ENCODE measurements around the gene IRX5. TPM values are rescaled to one million over a fixed set of nuclear protein-coding genes. Genes with fewer than 3 reads are reported as not detected.

The IRX5 gene
- total and polyA plus RNA-seq, 2 of the 8 experiments (the other 6 are each of a cell fraction or from before 2014, with no cell fraction given), result 0.48 to 0.56 TPM

GRCh38 chr16:54942353-54942943 lies 11.8 kb downstream of the IRX5 start:
- no peak for FAIRE-seq
- POLR2A ChIA-PET (ENCODE audit: partially characterized antibody), result no interaction called here
- TF ChIP-seq CTCF (IDR thresholded peaks at IDR 0.05; ENCODE audit: control extremely low read depth in 1 of 3, insufficient read depth in 1 of 3, low read depth in 1 of 3, low read length in 3 of 3) (peak in 1 of 3 experiments; percentile 19; a peak in 1 of 4 replicates), SP4 (IDR thresholded peaks at IDR 0.05; ENCODE audit: low read length) (no peak), GTF2F1 (IDR thresholded peaks at IDR 0.05; ENCODE audit: borderline replicate concordance, low read depth, low read length) (no peak), ATF2 (IDR thresholded peaks at IDR 0.05; ENCODE audit: low read length) (no peak), E2F6 (IDR thresholded peaks at IDR 0.05) (no peak), ATF3 (IDR thresholded peaks at IDR 0.05; ENCODE audit: insufficient read depth, low read depth, low read length) (no peak)

More at GRCh38 chr16:54942353-54942943, 11.8 kb downstream of the IRX5 start:
- Histone ChIP-seq H3K36me3 (ENCODE audit: control insufficient read depth in 2 of 4, insufficient read depth in 4 of 4, low read length in 3 of 4) (no peaks in the 10 kb centered on the region; a peak in 1 of 8 replicates), H3K4me1 (replicated peaks in 1 of 4; ENCODE audit: control insufficient read depth in 3 of 4, insufficient read depth in 4 of 4, low read length in 3 of 4) (peaks cover 0 to 19% (median 13%) of the 10 kb centered on the region in 4 experiments; a peak in 6 of 7 replicates), H3K27me3 (replicated peaks in 1 of 4; ENCODE audit: control insufficient read depth in 3 of 4, extremely low read depth in 1 of 4, insufficient read depth in 3 of 4, low read length in 3 of 4) (peaks cover 41 to 53% (median 50%) of the 10 kb centered on the region in 4 experiments), H2BK120ac (replicated peaks; ENCODE audit: low read depth, low read length) (no peak overlapping the region), H3K79me1 (ENCODE audit: low read depth, low read length) (no peaks in the 10 kb centered on the region), H4K91ac (replicated peaks; ENCODE audit: insufficient read length, low read length) (no peak overlapping the region), H3K4me2 (ENCODE audit: insufficient read depth in 1 of 2, low read depth in 2 of 2, low read length in 2 of 2) (no peak overlapping the region), H3K56ac (replicated peaks; ENCODE audit: insufficient read length, low read depth, low read length) (no peak overlapping the region), H4K5ac (ENCODE audit: insufficient read length, low read depth, low read length) (no peak overlapping the region), H2BK12ac (ENCODE audit: low read depth, low read length) (no peak overlapping the region), H2BK15ac (ENCODE audit: low read length) (no peak overlapping the region), H3K9me3 (ENCODE audit: insufficient read depth in 2 of 2, low read depth in 1 of 2, low read length in 1 of 2) (no peaks in the 10 kb centered on the region; a peak in 1 of 4 replicates), H2AK5ac (ENCODE audit: low read depth, low read length) (no peak overlapping the region), H3K4me3 (ENCODE audit: extremely low read depth in 1 of 4, insufficient read depth in 2 of 4, low read depth in 3 of 4, low read length in 4 of 4) (no peak overlapping the region), H3K27ac (ENCODE audit: low read depth, low read length) (no peak overlapping the region), H3K79me2 (ENCODE audit: control insufficient read depth in 1 of 2, insufficient read depth in 2 of 2, low read length in 2 of 2) (no peaks in the 10 kb centered on the region), H4K8ac (ENCODE audit: extremely low read depth, insufficient read depth, low read length) (no peak overlapping the region), H4K20me1 (replicated peaks in 1 of 2; ENCODE audit: control insufficient read depth in 1 of 2, insufficient read depth in 2 of 2, low read length in 2 of 2) (peaks cover 0 to 5% of the 10 kb centered on the region in 2 experiments), H3K9ac (replicated peaks in 1 of 4; ENCODE audit: extremely low read depth in 1 of 4, low read depth in 3 of 4, low read length in 3 of 4) (no peak overlapping the region), H3K4ac (replicated peaks; ENCODE audit: insufficient read length, low read depth, low read length) (no peak overlapping the region), H2BK5ac (ENCODE audit: low read depth, low read length) (no peak overlapping the region), H2BK20ac (ENCODE audit: low read length) (no peak overlapping the region), H3K18ac (ENCODE audit: extremely low read depth, low read length) (no peak overlapping the region), H2AFZ (ENCODE audit: low read length) (no peak overlapping the region), H3K23me2 (ENCODE audit: low read depth, low read length) (peaks cover 2% of the 10 kb centered on the region; the same call in 1 of the 2 replicates), H3K23ac (ENCODE audit: insufficient read length) (no peak overlapping the region), H3K14ac (ENCODE audit: insufficient read length) (no peak overlapping the region)
- DNase-seq (ENCODE audit: low read depth in 1 of 2, low spot score in 2 of 2), result no peak
- CTCF ChIA-PET (ENCODE audit: partially characterized antibody), result interaction anchor here (0.7 to 0.9 kb wide), 2 partner anchors 366 to 581 kb away, joined by 3 read pairs; no protein-coding TSS in a partner anchor
- 86% methylated on average over 2 of the region's 2 CpGs; no CpG with 5 or more reads in 1 of the 2 experiments for WGBS, 2 experiments (ENCODE audit: extremely low coverage in 1 of 2, insufficient coverage in 1 of 2, insufficient read length in 1 of 2, insufficient replicate concordance in 2 of 2, low coverage in 1 of 2, low lambda C conversion rate in 2 of 2, missing lambda C conversion rate in 1 of 2)

Measured in H1 (cell line).